GM11168 (cell line): ENCODE results near the gene REEP1.

Experiments
- in situ Hi-C: fragments of 300-500 bp; cut with MboI; formaldehyde crosslinking; loops from one replicate; pipeline ENCODE4 v1.12.0; 2022; ENCODE audit warnings: low sequenced_read_pairs; ENCODE audit not compliant: unreplicated experiment

REEP1 gene

GRCh38 chr2:86171295-86171694 is 166.1 kb downstream of the REEP1 start:
- in situ Hi-C loops = no loop called here

GRCh38 chr2:86170449-86170848 is 167.0 kb downstream of the REEP1 start:
- in situ Hi-C loops = no loop called here
